Measurements from ENCODE around the gene PRR29.

PRR29 gene

GRCh38 chr17:63956296-63956920 lies 41.7 kb upstream of the PRR29 start:
- Histone ChIP-seq H3K9ac (ENCODE audit: insufficient read length) (no peak overlapping the region), H3K9me3 (ENCODE audit: low read depth, low read length) (no peaks in the 10 kb centered on the region), H3K4me3 (no peak overlapping the region), H3K36me3 (ENCODE audit: insufficient read depth, low read length) (no peaks in the 10 kb centered on the region), H3K27ac (no peak overlapping the region)
- no peak for DNase-seq (ENCODE audit: low read depth, low spot score)
- TF ChIP-seq POLR2AphosphoS5 (IDR thresholded peaks at IDR 0.05; ENCODE audit: borderline replicate concordance, low read depth, low read length): no peak
- no peak for TF ChIP-seq FOXP2 (optimal IDR thresholded peaks at IDR 0.05; ENCODE audit: control extremely low read depth, extremely low read length, insufficient read depth)
- no peak for TF ChIP-seq EZH2 (IDR thresholded peaks at IDR 0.05)

GRCh38 chr17:63960006-63960405 lies 38.1 kb upstream of the PRR29 start:
- no peak for DNase-seq (ENCODE audit: low read depth, low spot score)
- no peak overlapping the region for H3K9ac ChIP-seq (ENCODE audit: insufficient read length)

GRCh38 chr17:63960430-63960829 lies 37.7 kb upstream of the PRR29 start:
- H3K9me3 ChIP-seq (ENCODE audit: low read depth, low read length): no peaks in the 10 kb centered on the region
- TF ChIP-seq EZH2 (IDR thresholded peaks at IDR 0.05) (no peak), FOXP2 (optimal IDR thresholded peaks at IDR 0.05; ENCODE audit: control extremely low read depth, extremely low read length, insufficient read depth) (no peak), POLR2AphosphoS5 (IDR thresholded peaks at IDR 0.05; ENCODE audit: borderline replicate concordance, low read depth, low read length) (no peak)
- no peak for DNase-seq (ENCODE audit: low read depth, low spot score)
- no peak overlapping the region for H3K27ac ChIP-seq
- H3K4me3 ChIP-seq: no peak overlapping the region
- no peak overlapping the region for H3K9ac ChIP-seq (ENCODE audit: insufficient read length)
- no peaks in the 10 kb centered on the region for H3K36me3 ChIP-seq (ENCODE audit: insufficient read depth, low read length)

More at GRCh38 chr17:63960006-63960405, 38.1 kb upstream of the PRR29 start:
- TF ChIP-seq EZH2 (IDR thresholded peaks at IDR 0.05): no peak
- no peak for TF ChIP-seq POLR2AphosphoS5 (IDR thresholded peaks at IDR 0.05; ENCODE audit: borderline replicate concordance, low read depth, low read length)
- no peak for TF ChIP-seq FOXP2 (optimal IDR thresholded peaks at IDR 0.05; ENCODE audit: control extremely low read depth, extremely low read length, insufficient read depth)
- no peaks in the 10 kb centered on the region for H3K9me3 ChIP-seq (ENCODE audit: low read depth, low read length)
- no peaks in the 10 kb centered on the region for H3K36me3 ChIP-seq (ENCODE audit: insufficient read depth, low read length)
- H3K4me3 ChIP-seq: no peak overlapping the region
- no peak overlapping the region for H3K27ac ChIP-seq

- no peak overlapping the region for H3K27ac ChIP-seq
- TF ChIP-seq POLR2AphosphoS5 (IDR thresholded peaks at IDR 0.05; ENCODE audit: borderline replicate concordance, low read depth, low read length) (no peak), FOXP2 (optimal IDR thresholded peaks at IDR 0.05; ENCODE audit: control extremely low read depth, extremely low read length, insufficient read depth) (no peak), EZH2 (IDR thresholded peaks at IDR 0.05) (no peak)
- no peaks in the 10 kb centered on the region for H3K9me3 ChIP-seq (ENCODE audit: low read depth, low read length)
- no peaks in the 10 kb centered on the region for H3K36me3 ChIP-seq (ENCODE audit: insufficient read depth, low read length)
- peak; percentile 62 for DNase-seq (ENCODE audit: low read depth, low spot score)
- no peak overlapping the region for H3K9ac ChIP-seq (ENCODE audit: insufficient read length)
- peak overlapping the region; percentile 76 for H3K4me3 ChIP-seq
Observed at GRCh38 chr17:63961355-63962212, 36.6 kb upstream of the PRR29 start.

- Histone ChIP-seq H3K9me3 (ENCODE audit: low read depth, low read length) (no peaks in the 10 kb centered on the region), H3K9ac (ENCODE audit: insufficient read length) (no peak overlapping the region), H3K27ac (no peak overlapping the region), H3K4me3 (no peak overlapping the region), H3K36me3 (ENCODE audit: insufficient read depth, low read length) (no peaks in the 10 kb centered on the region)
- no peak for DNase-seq (ENCODE audit: low read depth, low spot score)
- TF ChIP-seq POLR2AphosphoS5 (IDR thresholded peaks at IDR 0.05; ENCODE audit: borderline replicate concordance, low read depth, low read length): no peak
- TF ChIP-seq EZH2 (IDR thresholded peaks at IDR 0.05): no peak
- no peak for TF ChIP-seq FOXP2 (optimal IDR thresholded peaks at IDR 0.05; ENCODE audit: control extremely low read depth, extremely low read length, insufficient read depth)
Observed at GRCh38 chr17:63962298-63962744, 35.8 kb upstream of the PRR29 start.

- TF ChIP-seq POLR2AphosphoS5 (IDR thresholded peaks at IDR 0.05; ENCODE audit: borderline replicate concordance, low read depth, low read length) (no peak), EZH2 (IDR thresholded peaks at IDR 0.05) (no peak), FOXP2 (optimal IDR thresholded peaks at IDR 0.05; ENCODE audit: control extremely low read depth, extremely low read length, insufficient read depth) (no peak)
- no peak overlapping the region for H3K27ac ChIP-seq
Observed at GRCh38 chr17:63963123-63963522, 35.0 kb upstream of the PRR29 start.

GRCh38 chr17:63966646-63967264 lies 31.4 kb upstream of the PRR29 start:
- no peaks in the 10 kb centered on the region for H3K36me3 ChIP-seq (ENCODE audit: insufficient read depth, low read length)
- H3K9me3 ChIP-seq (ENCODE audit: low read depth, low read length): no peaks in the 10 kb centered on the region
- no peak overlapping the region for H3K27ac ChIP-seq
- H3K4me3 ChIP-seq: no peak overlapping the region
- no peak for DNase-seq (ENCODE audit: low read depth, low spot score)
- TF ChIP-seq EZH2 (IDR thresholded peaks at IDR 0.05) (no peak), POLR2AphosphoS5 (IDR thresholded peaks at IDR 0.05; ENCODE audit: borderline replicate concordance, low read depth, low read length) (no peak), FOXP2 (optimal IDR thresholded peaks at IDR 0.05; ENCODE audit: control extremely low read depth, extremely low read length, insufficient read depth) (no peak)
- H3K9ac ChIP-seq (ENCODE audit: insufficient read length): no peak overlapping the region

More at GRCh38 chr17:63963123-63963522, 35.0 kb upstream of the PRR29 start:
- no peak overlapping the region for H3K9ac ChIP-seq (ENCODE audit: insufficient read length)
- H3K36me3 ChIP-seq (ENCODE audit: insufficient read depth, low read length): no peaks in the 10 kb centered on the region
- no peak for DNase-seq (ENCODE audit: low read depth, low spot score)
- H3K9me3 ChIP-seq (ENCODE audit: low read depth, low read length): no peaks in the 10 kb centered on the region
- no peak overlapping the region for H3K4me3 ChIP-seq

GRCh38 chr17:63967953-63968352 lies 30.2 kb upstream of the PRR29 start:
- Histone ChIP-seq H3K4me3 (no peak overlapping the region), H3K9me3 (ENCODE audit: low read depth, low read length) (no peaks in the 10 kb centered on the region), H3K27ac (no peak overlapping the region), H3K36me3 (ENCODE audit: insufficient read depth, low read length) (no peaks in the 10 kb centered on the region), H3K9ac (ENCODE audit: insufficient read length) (no peak overlapping the region)
- no peak for DNase-seq (ENCODE audit: low read depth, low spot score)
- TF ChIP-seq FOXP2 (optimal IDR thresholded peaks at IDR 0.05; ENCODE audit: control extremely low read depth, extremely low read length, insufficient read depth): no peak
- no peak for TF ChIP-seq POLR2AphosphoS5 (IDR thresholded peaks at IDR 0.05; ENCODE audit: borderline replicate concordance, low read depth, low read length)
- no peak for TF ChIP-seq EZH2 (IDR thresholded peaks at IDR 0.05)

Data from SK-N-MC (cell line).